ENCODE measurements around the gene DPP6. TPM values are rescaled to one million over a fixed set of nuclear protein-coding genes. Genes with fewer than 3 reads are reported as not detected.

DPP6 gene
- total RNA-seq, 1 donor from 2014 or later, result not detected

DNA sequence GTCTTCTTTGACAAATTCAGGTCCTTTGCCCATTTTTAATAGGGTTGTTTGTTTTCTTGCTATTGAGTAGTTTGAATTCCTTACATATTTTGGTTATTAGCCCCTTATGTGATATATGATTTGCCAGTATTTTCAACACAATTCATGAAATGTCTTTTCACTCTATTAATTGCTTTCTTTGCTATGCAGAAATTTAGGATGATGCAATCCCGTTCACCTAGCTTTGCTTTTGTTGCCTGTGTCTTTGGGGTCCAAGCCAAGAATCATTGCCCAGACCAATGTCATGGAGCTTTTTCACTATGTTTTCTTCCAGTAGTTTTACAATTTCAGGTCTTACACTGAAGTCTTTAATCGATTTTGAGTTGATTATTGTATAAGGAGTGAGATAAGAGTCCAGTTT lies 796.3 kb downstream of the DPP6 start:
- DNase-seq (ENCODE audit: low spot score in 2 of 2), result no peak
- TF ChIP-seq, protein P1, sequence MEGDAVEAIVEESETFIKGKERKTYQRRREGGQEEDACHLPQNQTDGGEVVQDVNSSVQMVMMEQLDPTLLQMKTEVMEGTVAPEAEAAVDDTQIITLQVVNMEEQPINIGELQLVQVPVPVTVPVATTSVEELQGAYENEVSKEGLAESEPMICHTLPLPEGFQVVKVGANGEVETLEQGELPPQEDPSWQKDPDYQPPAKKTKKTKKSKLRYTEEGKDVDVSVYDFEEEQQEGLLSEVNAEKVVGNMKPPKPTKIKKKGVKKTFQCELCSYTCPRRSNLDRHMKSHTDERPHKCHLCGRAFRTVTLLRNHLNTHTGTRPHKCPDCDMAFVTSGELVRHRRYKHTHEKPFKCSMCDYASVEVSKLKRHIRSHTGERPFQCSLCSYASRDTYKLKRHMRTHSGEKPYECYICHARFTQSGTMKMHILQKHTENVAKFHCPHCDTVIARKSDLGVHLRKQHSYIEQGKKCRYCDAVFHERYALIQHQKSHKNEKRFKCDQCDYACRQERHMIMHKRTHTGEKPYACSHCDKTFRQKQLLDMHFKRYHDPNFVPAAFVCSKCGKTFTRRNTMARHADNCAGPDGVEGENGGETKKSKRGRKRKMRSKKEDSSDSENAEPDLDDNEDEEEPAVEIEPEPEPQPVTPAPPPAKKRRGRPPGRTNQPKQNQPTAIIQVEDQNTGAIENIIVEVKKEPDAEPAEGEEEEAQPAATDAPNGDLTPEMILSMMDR (IDR thresholded peaks at IDR 0.05), result no peak
- H3K4me3 ChIP-seq, result no peak overlapping the region
- no peaks in the 10 kb centered on the region for H3K4me1 ChIP-seq
- no peaks in the 10 kb centered on the region for H3K36me3 ChIP-seq
- H3K27ac ChIP-seq, result no peak overlapping the region
- no peaks in the 10 kb centered on the region for H3K27me3 ChIP-seq
- intact Hi-C loops (cut with DNase I), result no loop called here
- no peaks in the 10 kb centered on the region for H3K9me3 ChIP-seq

DNA sequence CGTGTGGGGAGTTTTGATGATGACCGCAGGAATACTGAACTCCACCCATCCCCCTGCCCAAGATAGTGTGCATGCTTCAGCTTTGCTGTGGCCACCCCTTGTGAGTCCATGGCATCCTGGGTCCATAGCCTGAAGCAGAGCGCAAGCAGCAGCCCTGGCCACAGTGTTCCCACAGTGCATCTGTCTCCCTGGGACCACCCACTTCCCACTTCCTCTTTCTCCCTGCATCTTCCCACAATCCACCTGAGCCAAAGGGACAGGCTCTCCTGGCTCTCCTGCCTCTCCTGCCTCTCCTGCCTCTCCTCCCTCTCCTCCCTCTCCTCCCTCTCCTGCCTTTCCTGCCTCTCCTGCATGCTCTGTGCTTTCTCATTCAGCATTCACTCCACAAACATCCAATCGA lies 800.0 kb downstream of the DPP6 start:
- TF ChIP-seq, protein P1 (IDR thresholded peaks at IDR 0.05), result no peak
- no peak overlapping the region for H3K27ac ChIP-seq
- H3K36me3 ChIP-seq, result no peaks in the 10 kb centered on the region
- H3K9me3 ChIP-seq, result no peaks in the 10 kb centered on the region
- no peaks in the 10 kb centered on the region for H3K4me1 ChIP-seq
- H3K27me3 ChIP-seq, result no peaks in the 10 kb centered on the region
- intact Hi-C loops (cut with DNase I), result no loop called here
- DNase-seq (ENCODE audit: low spot score in 2 of 2), result no peak
- no peak overlapping the region for H3K4me3 ChIP-seq

DNA sequence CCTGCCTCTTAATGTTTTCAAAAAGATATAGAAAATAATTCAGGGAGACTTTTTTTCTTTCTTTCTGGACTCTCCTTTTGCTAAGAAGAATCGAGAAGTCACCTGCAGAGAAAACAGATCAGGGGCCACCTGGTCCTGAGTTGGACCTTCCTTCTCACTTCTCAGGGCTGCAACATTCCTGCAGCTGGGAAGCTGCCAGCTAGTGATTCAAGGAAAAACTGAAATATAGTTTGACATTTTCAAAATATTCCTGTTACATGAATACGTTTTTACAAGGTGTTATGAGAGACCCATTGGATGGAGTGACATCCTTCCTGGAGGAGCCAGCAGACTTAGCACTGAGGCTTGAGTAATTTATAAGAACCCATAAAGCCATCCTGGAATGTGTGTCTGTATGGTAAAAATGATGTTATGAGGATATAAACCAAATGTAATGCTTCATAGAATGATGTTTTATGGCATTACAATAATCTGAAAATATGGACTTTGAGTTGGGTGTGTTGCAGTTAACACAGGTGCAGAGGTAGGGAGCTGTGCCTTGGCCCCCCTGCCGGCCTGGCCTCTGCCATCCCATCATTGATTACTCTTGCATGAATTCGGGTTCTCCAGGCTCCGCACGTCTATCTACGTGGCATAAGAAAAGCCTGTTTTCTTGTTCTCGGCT lies 801.0 kb downstream of the DPP6 start:
- Histone ChIP-seq H3K9me3 (no peaks in the 10 kb centered on the region), H3K4me3 (no peak overlapping the region), H3K27ac (no peak overlapping the region), H3K36me3 (no peaks in the 10 kb centered on the region), H3K27me3 (no peaks in the 10 kb centered on the region), H3K4me1 (no peaks in the 10 kb centered on the region)
- TF ChIP-seq, protein P1 (IDR thresholded peaks at IDR 0.05), result no peak
- DNase-seq (ENCODE audit: low spot score in 2 of 2), result no peak
- intact Hi-C loops (cut with DNase I), result no loop called here

DNA sequence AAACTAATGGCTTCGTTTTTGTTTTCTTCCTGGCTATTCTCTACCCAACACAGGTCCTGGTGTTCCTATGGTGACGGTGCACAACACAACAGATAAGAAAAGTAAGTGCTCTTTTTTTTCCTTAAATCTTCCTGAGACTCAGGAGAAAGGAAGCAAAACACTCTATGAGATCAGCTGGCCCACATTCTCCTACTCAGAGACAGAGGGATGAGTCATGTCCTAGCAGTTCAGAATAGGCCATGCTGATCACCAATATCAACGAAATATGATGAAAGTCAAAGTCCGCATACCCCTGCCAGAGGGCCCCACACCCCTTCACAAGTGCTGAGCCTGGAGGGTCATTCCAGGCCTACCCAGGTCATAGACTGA lies 801.5 kb downstream of the DPP6 start:
- Histone ChIP-seq H3K27me3 (no peaks in the 10 kb centered on the region), H3K9me3 (no peaks in the 10 kb centered on the region), H3K27ac (no peak overlapping the region), H3K4me3 (no peak overlapping the region), H3K4me1 (no peaks in the 10 kb centered on the region), H3K36me3 (no peaks in the 10 kb centered on the region)
- intact Hi-C loops (cut with DNase I), result no loop called here
- no peak for DNase-seq (ENCODE audit: low spot score in 2 of 2)
- TF ChIP-seq, protein P1 (IDR thresholded peaks at IDR 0.05), result no peak

DNA sequence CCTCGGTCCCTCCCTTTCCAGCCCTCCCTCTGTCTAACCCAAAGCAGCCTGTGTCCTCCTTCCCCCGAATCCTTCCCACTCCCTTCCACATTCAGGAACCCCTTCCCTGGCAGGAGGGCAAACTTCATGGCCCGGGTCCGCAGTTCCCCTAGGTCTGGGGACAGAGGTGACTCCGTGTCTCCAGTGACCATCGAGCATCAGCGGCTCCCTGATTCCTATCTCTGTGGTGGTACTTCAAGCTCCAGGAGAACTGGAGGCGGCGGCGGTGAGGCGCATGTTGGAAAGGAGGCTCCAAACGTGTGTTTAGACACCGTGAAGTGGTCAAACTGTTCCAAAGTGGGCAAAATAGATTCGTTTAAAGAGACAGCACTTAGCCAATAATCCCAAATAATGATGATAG lies 802.6 kb downstream of the DPP6 start:
- no peak for DNase-seq (ENCODE audit: low spot score in 2 of 2)
- intact Hi-C loops (cut with DNase I), result no loop called here
- no peaks in the 10 kb centered on the region for H3K9me3 ChIP-seq
- H3K4me3 ChIP-seq, result no peak overlapping the region
- H3K27me3 ChIP-seq, result no peaks in the 10 kb centered on the region
- H3K27ac ChIP-seq, result no peak overlapping the region
- TF ChIP-seq, protein P1 (IDR thresholded peaks at IDR 0.05), result no peak
- no peaks in the 10 kb centered on the region for H3K4me1 ChIP-seq
- H3K36me3 ChIP-seq, result no peaks in the 10 kb centered on the region

DNA sequence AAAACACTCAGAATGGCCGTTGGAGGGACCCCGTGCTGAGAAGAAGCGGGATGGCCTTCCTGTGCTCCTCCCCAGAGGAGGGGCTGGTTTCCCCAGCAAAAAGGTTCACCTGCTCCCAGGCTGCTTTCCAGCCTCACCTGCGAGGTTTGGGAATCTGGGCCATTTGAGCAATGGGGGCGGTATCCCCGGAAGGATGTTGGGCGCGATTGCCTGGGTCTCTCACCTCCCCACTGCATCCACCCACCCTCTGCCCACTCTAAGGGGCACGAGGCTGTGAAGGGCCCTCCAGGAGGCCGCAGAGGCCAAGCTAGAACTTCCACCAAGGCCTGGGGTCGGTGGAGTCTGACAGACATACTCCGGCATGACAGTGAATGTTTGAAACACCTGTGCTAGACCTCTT lies 803.2 kb downstream of the DPP6 start:
- H3K27me3 ChIP-seq, result no peaks in the 10 kb centered on the region
- TF ChIP-seq, protein P1 (IDR thresholded peaks at IDR 0.05), result no peak
- H3K36me3 ChIP-seq, result no peaks in the 10 kb centered on the region
- no peak overlapping the region for H3K27ac ChIP-seq
- H3K9me3 ChIP-seq, result no peaks in the 10 kb centered on the region
- no peak overlapping the region for H3K4me3 ChIP-seq
- no peaks in the 10 kb centered on the region for H3K4me1 ChIP-seq
- DNase-seq (ENCODE audit: low spot score in 2 of 2), result no peak
- intact Hi-C loops (cut with DNase I), result no loop called here
